Measurements from ENCODE around the gene OGDH. TPM values are rescaled to one million over a fixed set of nuclear protein-coding genes. Genes with fewer than 3 reads are reported as not detected.

The OGDH gene
- total RNA-seq, 4 donors from 2014 or later: 38.2 to 97.6 (median 78.6) TPM

- Histone ChIP-seq H3K9me3 (no peaks in the 10 kb centered on the region), H3K4me1 (peaks cover 5 to 17% of the 10 kb centered on the region in 2 donors), H3K4me3 (no peak overlapping the region), H3K36me3 (no peaks in the 10 kb centered on the region), H3K27ac (no peak overlapping the region), H3K27me3 (no peaks in the 10 kb centered on the region)
- DNase-seq: no peak
- intact Hi-C loops (cut with DNase I; ENCODE audit: low total_unique reads): no loop called here
- TF ChIP-seq POLR2A (IDR thresholded peaks at IDR 0.05): no peak
- no peak for TF ChIP-seq CTCF (IDR thresholded peaks at IDR 0.05)
Observed at GRCh38 chr7:44750921-44751571, 144.6 kb downstream of the OGDH start.

GRCh38 chr7:44752822-44753221, 146.4 kb downstream of the OGDH start:
- TF ChIP-seq POLR2A (IDR thresholded peaks at IDR 0.05) (no peak), CTCF (IDR thresholded peaks at IDR 0.05) (no peak)
- no peak overlapping the region for H3K4me3 ChIP-seq
- no peak for DNase-seq
- intact Hi-C loops (cut with DNase I; ENCODE audit: low total_unique reads): no loop called here
- no peaks in the 10 kb centered on the region for H3K9me3 ChIP-seq
- H3K36me3 ChIP-seq: no peaks in the 10 kb centered on the region
- H3K27ac ChIP-seq: no peak overlapping the region
- no peaks in the 10 kb centered on the region for H3K27me3 ChIP-seq
- H3K4me1 ChIP-seq: peaks cover 5 to 31% of the 10 kb centered on the region in 2 donors

- H3K9me3 ChIP-seq: no peaks in the 10 kb centered on the region
- H3K4me1 ChIP-seq: peaks cover 5 to 27% of the 10 kb centered on the region in 2 donors
- H3K36me3 ChIP-seq: no peaks in the 10 kb centered on the region
- TF ChIP-seq CTCF (IDR thresholded peaks at IDR 0.05) (no peak), POLR2A (IDR thresholded peaks at IDR 0.05) (no peak)
- intact Hi-C loops (cut with DNase I; ENCODE audit: low total_unique reads): no loop called here
- no peak for DNase-seq
- H3K27ac ChIP-seq: peak overlapping the region; percentile 22 to 52
- no peaks in the 10 kb centered on the region for H3K27me3 ChIP-seq
- H3K4me3 ChIP-seq: no peak overlapping the region
Observed at GRCh38 chr7:44754802-44755697, 148.6 kb downstream of the OGDH start.

- H3K36me3 ChIP-seq: no peaks in the 10 kb centered on the region
Observed at GRCh38 chr7:44755698-44756627, 149.5 kb downstream of the OGDH start.

More at GRCh38 chr7:44755698-44756627, 149.5 kb downstream of the OGDH start:
- H3K4me1 ChIP-seq: peaks cover 0 to 27% of the 10 kb centered on the region in 2 donors
- no peak overlapping the region for H3K4me3 ChIP-seq
- intact Hi-C loops (cut with DNase I; ENCODE audit: low total_unique reads): no loop called here
- TF ChIP-seq CTCF (IDR thresholded peaks at IDR 0.05): no peak
- no peaks in the 10 kb centered on the region for H3K27me3 ChIP-seq
- no peak for DNase-seq
- H3K9me3 ChIP-seq: no peaks in the 10 kb centered on the region
- H3K27ac ChIP-seq: peak overlapping the region; percentile 22 to 52
